Endothelial cell of umbilical vein (primary cell): ENCODE data around the gene KANK2. TPM values are rescaled to one million over a fixed set of nuclear protein-coding genes. Genes with fewer than 3 reads are reported as not detected.

Experiments
- BruUV-seq: library from RNA; stranded (reverse); fragments of 400-500 nt; replicated peaks from 2 replicates; lab custom pipeline; 2021; lab: Mats Ljungman, UMichigan
- CTCF ChIA-PET: fragments of 300-600, 350-600 bp; sonication (Branson Sonifier 250); formaldehyde crosslinking; loops from one replicate; lab custom pipeline; 2021; ENCODE audit warnings: antibody characterized with exemption, inconsistent platforms; lab: Charles Lee
- POLR2A ChIA-PET: fragments of 300-600, 350-600 bp; sonication (Branson Sonifier 250); formaldehyde crosslinking; loops from one replicate; lab custom pipeline; 2021; ENCODE audit warnings: antibody characterized with exemption, inconsistent platforms; lab: Charles Lee
- DNase-seq: peaks from one replicate; pipeline ENCODE4 v3.0.0-alpha.2; 2011; ENCODE audit warnings: low read depth, low spot score
- FAIRE-seq: peaks from 2 replicates; lab custom pipeline; 2011; peaks lifted over from hg19 to GRCh38; lab: Jason Lieb, UNC
- H2AFZ ChIP-seq: 2 replicates; pipeline ENCODE4 v1.6.0; 2012; ENCODE audit warnings: low read depth, low read length, control low read depth, inconsistent platforms
- H3K27ac ChIP-seq: 2 replicates; pipeline ENCODE4 v1.5.1; 2011; ENCODE audit warnings: low read depth, mild to moderate bottlenecking, control low read depth, low read length, moderate library complexity; ENCODE audit not compliant: insufficient read depth
- H3K27me3 ChIP-seq, 2 experiments: 2 replicates each; pipeline versions ENCODE4 v1.6.0 to v1.6.1; 2011; ENCODE audit warnings: low read length in 2 of 2, mixed read lengths in 1 of 2; ENCODE audit not compliant: control insufficient read depth in 2 of 2, insufficient read depth in 2 of 2
- H3K36me3 ChIP-seq, 2 experiments: 2 replicates in 1 of 2; 3 replicates in 1 of 2; pipeline ENCODE4 v1.5.1; 2011; ENCODE audit warnings: low read length in 2 of 2, mild to moderate bottlenecking in 1 of 2, moderate library complexity in 1 of 2; ENCODE audit not compliant: control insufficient read depth in 2 of 2, insufficient read depth in 2 of 2; ENCODE audit errors: extremely low read depth in 1 of 2
- H3K4me1 ChIP-seq: 3 replicates; pipeline ENCODE4 v1.5.1; 2011; ENCODE audit warnings: mild to moderate bottlenecking, low read length; ENCODE audit not compliant: control insufficient read depth, insufficient read depth; ENCODE audit errors: extremely low read depth
- H3K4me2 ChIP-seq: 2 replicates; pipeline ENCODE4 v1.6.1; 2011; ENCODE audit warnings: low read length, control low read depth, mixed read lengths; ENCODE audit not compliant: insufficient read depth
- H3K4me3 ChIP-seq, 3 experiments: fragments of 200-600 bp in 1 of 3; sonication (generic), shearing (Covaris generic) in 1 of 3; replicated peaks in 1 of 3; 2 replicates each; pipeline ENCODE4 v1.5.1; 2011 to 2016; ENCODE audit warnings: control low read depth in 3 of 3, low read length in 3 of 3, mild to moderate bottlenecking in 2 of 3, inconsistent platforms in 1 of 3, low read depth in 1 of 3, moderate library complexity in 1 of 3; ENCODE audit not compliant: insufficient read depth in 1 of 3
- H3K79me2 ChIP-seq: 2 replicates; pipeline ENCODE4 v1.6.0; 2012; ENCODE audit warnings: low read length, inconsistent platforms; ENCODE audit not compliant: control insufficient read depth, insufficient read depth
- H3K9ac ChIP-seq: replicated peaks from 2 replicates; pipeline ENCODE3; 2011; ENCODE audit warnings: low read length, control low read depth; ENCODE audit not compliant: insufficient read depth; ENCODE audit errors: extremely low read depth
- H3K9me1 ChIP-seq: replicated peaks from 3 replicates; pipeline ENCODE4 v1.6.0; 2011; ENCODE audit warnings: mild to moderate bottlenecking, low read length; ENCODE audit not compliant: control insufficient read depth, insufficient read depth; ENCODE audit errors: extremely low read depth
- H3K9me3 ChIP-seq: replicated peaks from 2 replicates; pipeline ENCODE4 v1.5.1; 2012; ENCODE audit warnings: low read length, inconsistent platforms; ENCODE audit not compliant: control insufficient read depth, insufficient read depth
- H4K20me1 ChIP-seq: replicated peaks from 2 replicates; pipeline ENCODE3; 2011; ENCODE audit warnings: mild to moderate bottlenecking, low read length; ENCODE audit not compliant: control insufficient read depth, insufficient read depth; ENCODE audit errors: extremely low read depth
- EZH2 ChIP-seq: IDR thresholded peaks from 2 replicates; pipeline ENCODE4 v1.6.1; 2012; ENCODE audit warnings: borderline replicate concordance, low read depth, mild to moderate bottlenecking, moderate library complexity, low read length, inconsistent platforms; ENCODE audit not compliant: severe bottlenecking
- FOS ChIP-seq: IDR thresholded peaks from 2 replicates; pipeline ENCODE4 v1.6.1; 2011; ENCODE audit warnings: mild to moderate bottlenecking, low read length, moderate library complexity, borderline replicate concordance; ENCODE audit not compliant: insufficient read depth
- GATA2 ChIP-seq: IDR thresholded peaks from 2 replicates; pipeline ENCODE4 v1.7.0; 2011; ENCODE audit warnings: low read depth, mild to moderate bottlenecking, moderate library complexity, mixed read lengths, low read length; ENCODE audit not compliant: insufficient read length, insufficient read depth
- JUN ChIP-seq: IDR thresholded peaks from 2 replicates; pipeline ENCODE4 v1.6.1; 2011; ENCODE audit warnings: borderline replicate concordance, low read depth; ENCODE audit not compliant: insufficient read length, insufficient read depth
- MYC ChIP-seq: IDR thresholded peaks from one replicate; pipeline ENCODE4 v1.6.1; 2011; ENCODE audit warnings: mild to moderate bottlenecking, low read depth, low read length
- POLR2A ChIP-seq: IDR thresholded peaks from 2 replicates; pipeline ENCODE4 v1.6.1; 2012; ENCODE audit warnings: low read depth, mild to moderate bottlenecking, control low read depth, low read length
- POLR2AphosphoS5 ChIP-seq: IDR thresholded peaks from 2 replicates; pipeline ENCODE4 v1.6.1; 2012; ENCODE audit warnings: low read depth, mild to moderate bottlenecking, control low read depth, low read length, moderate library complexity; ENCODE audit not compliant: insufficient read depth
- dilution Hi-C: fragments of 300-500 bp; cut with MboI; formaldehyde crosslinking; loops from one replicate; pipeline ENCODE4 v1.15.0; 2019; ENCODE audit warnings: low sequenced_read_pairs; ENCODE audit not compliant: extremely low pct_ligation_motif_present
- intact Hi-C: fragments of 100-400 bp; cut with micrococcal nuclease; formaldehyde crosslinking; loops from one replicate; pipeline ENCODE4 v1.10.0; 2022
- polyA plus RNA-seq, 4 experiments: library from polyadenylated mRNA; depleted of rRNA in 3 of 4; stranded (reverse) in 3 of 4; unstranded in 1 of 4; fragments of >200 nt; gene quantifications; 2 replicates each; pipeline versions ENCODE4 v1.2.1 to v1.2.3, GENCODE V29; 2011 to 2012; ENCODE audit warnings: missing spikeins in 1 of 4
- total RNA-seq: library from RNA; stranded (reverse); gene quantifications from 2 replicates; pipeline ENCODE4 v1.2.3, GENCODE V29; 2021
- TF ChIP-seq, protein P1 (sequence below): IDR thresholded peaks from 2 replicates; pipeline ENCODE4 v1.6.1; 2011; ENCODE audit not compliant: insufficient read depth, insufficient read length
- TF ChIP-seq, protein P2 (sequence below), 2 donors: IDR thresholded peaks; 1 replicate in 1 of 2; 2 replicates in 1 of 2; pipeline ENCODE4 v1.5.1; 2011; ENCODE audit warnings: low read length in 2 of 2, mild to moderate bottlenecking in 2 of 2, moderate library complexity in 2 of 2, control low read depth in 1 of 2, inconsistent platforms in 1 of 2, low read depth in 1 of 2; ENCODE audit not compliant: insufficient read depth in 1 of 2; ENCODE audit errors: extremely low read depth in 1 of 2

KANK2 gene
- total and polyA plus RNA-seq, 2 donors (not counting 3 experiments of a cell fraction or from before 2014, with no cell fraction given) = 41.7 to 77.9 TPM

DNA sequence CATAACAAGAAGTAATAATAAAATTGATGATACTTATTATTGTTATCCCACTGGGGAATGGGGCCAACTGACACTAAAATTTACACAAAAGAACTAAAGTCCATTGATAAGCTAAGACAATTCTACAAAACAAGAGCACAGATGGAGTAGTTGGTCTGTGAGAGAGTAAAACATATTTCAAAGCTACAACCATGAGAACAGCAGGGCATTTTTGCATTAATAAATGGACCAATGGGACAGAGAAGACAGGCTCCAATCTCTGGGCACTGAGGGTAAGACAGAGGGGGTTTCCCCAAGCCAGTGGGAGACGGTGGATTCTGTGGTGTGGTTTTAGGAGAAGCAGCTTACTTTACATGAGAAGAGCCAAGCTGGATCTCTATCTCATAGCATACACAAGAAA is 14.4 kb downstream of the KANK2 start:
- dilution Hi-C loops (no loop called here), intact Hi-C loops (no loop called here)
- H3K9me3 ChIP-seq = no peaks in the 10 kb centered on the region
- FAIRE-seq = no peak
- TF ChIP-seq, protein P1, sequence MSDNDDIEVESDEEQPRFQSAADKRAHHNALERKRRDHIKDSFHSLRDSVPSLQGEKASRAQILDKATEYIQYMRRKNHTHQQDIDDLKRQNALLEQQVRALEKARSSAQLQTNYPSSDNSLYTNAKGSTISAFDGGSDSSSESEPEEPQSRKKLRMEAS = no peak
- TF ChIP-seq GATA2 = no peak
- no peak for TF ChIP-seq FOS
- no peak for TF ChIP-seq JUN
- TF ChIP-seq POLR2A = no peak
- no peak for TF ChIP-seq EZH2
- TF ChIP-seq, protein P2, sequence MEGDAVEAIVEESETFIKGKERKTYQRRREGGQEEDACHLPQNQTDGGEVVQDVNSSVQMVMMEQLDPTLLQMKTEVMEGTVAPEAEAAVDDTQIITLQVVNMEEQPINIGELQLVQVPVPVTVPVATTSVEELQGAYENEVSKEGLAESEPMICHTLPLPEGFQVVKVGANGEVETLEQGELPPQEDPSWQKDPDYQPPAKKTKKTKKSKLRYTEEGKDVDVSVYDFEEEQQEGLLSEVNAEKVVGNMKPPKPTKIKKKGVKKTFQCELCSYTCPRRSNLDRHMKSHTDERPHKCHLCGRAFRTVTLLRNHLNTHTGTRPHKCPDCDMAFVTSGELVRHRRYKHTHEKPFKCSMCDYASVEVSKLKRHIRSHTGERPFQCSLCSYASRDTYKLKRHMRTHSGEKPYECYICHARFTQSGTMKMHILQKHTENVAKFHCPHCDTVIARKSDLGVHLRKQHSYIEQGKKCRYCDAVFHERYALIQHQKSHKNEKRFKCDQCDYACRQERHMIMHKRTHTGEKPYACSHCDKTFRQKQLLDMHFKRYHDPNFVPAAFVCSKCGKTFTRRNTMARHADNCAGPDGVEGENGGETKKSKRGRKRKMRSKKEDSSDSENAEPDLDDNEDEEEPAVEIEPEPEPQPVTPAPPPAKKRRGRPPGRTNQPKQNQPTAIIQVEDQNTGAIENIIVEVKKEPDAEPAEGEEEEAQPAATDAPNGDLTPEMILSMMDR (IDR thresholded peaks at IDR 0.05; ENCODE audit: extremely low read depth in 1 of 2, insufficient read depth in 1 of 2, low read depth in 1 of 2, low read length in 2 of 2) = no peak
- no peak for TF ChIP-seq POLR2AphosphoS5
- TF ChIP-seq MYC = no peak
- ChIA-PET POLR2A (interaction anchor here (1.2 kb wide), 1 partner anchor 15 kb away, joined by 3 read pairs; no protein-coding TSS in a partner anchor), CTCF (interaction anchor here (1.0 to 1.6 kb wide), 3 partner anchors 10 to 57 kb away, joined by 3 to 12 read pairs (median 3); no protein-coding TSS in a partner anchor)
- no peaks in the 10 kb centered on the region for H3K27me3 ChIP-seq
- no peak for DNase-seq
- no peak overlapping the region for H3K27ac ChIP-seq
- H4K20me1 ChIP-seq = no peaks in the 10 kb centered on the region
- H3K9me1 ChIP-seq = no peaks in the 10 kb centered on the region
- peaks cover 12% of the 10 kb centered on the region for H3K4me1 ChIP-seq
- no peak overlapping the region for H3K9ac ChIP-seq
- no peak overlapping the region for H3K4me2 ChIP-seq
- BruUV-seq = no TSS peak
- no peak overlapping the region for H3K4me3 ChIP-seq
- peaks cover 2% of the 10 kb centered on the region for H3K79me2 ChIP-seq
- no peak overlapping the region for H2AFZ ChIP-seq
- peaks cover 2 to 8% of the 10 kb centered on the region in 2 experiments for H3K36me3 ChIP-seq
